IMR-90 (cell line): ENCODE results near the gene SNX7.

Experiments
- CTCF ChIP-seq: conservative IDR thresholded peaks from 2 replicates; pipeline ENCODE4 v1.5.1; 2012; ENCODE audit warnings: mild to moderate bottlenecking, low read depth, low read length, improper control_type of control experiment
- MXI1 ChIP-seq: IDR thresholded peaks from 2 replicates; pipeline ENCODE4 v1.6.1; 2012; ENCODE audit warnings: low read depth, mild to moderate bottlenecking, low read length, moderate library complexity, borderline replicate concordance
- RFX5 ChIP-seq: IDR thresholded peaks from 2 replicates; pipeline ENCODE4 v1.8.0; 2012; ENCODE audit warnings: low read depth, mild to moderate bottlenecking, low read length, moderate library complexity
- TF ChIP-seq, protein P1 (sequence below): fragments of 150-350 bp; IDR thresholded peaks from 2 replicates; pipeline ENCODE4 v1.6.1; 2017; ENCODE audit warnings: mild to moderate bottlenecking, antibody characterized with exemption, low read length, low read depth

DNA sequence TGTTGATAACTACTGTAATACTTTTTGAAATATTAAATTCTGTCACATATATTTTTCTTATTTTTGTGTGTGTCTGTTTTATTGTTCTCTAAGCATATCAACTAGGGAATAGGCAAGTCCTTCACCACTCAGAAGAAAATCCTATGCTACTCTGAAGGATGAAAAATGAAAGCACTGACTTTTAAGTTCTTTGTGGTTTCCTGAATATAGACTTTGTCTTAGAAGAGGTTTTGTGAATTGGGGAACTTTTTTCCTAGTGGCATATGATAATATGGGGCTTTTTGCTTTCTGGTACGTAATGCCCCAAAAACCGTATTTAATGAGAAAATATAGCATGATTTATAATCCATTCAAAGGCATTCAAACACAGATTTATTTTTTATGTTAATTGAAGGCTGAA lies 136.0 kb downstream of the SNX7 start:
- TF ChIP-seq CTCF (no peak), MXI1 (no peak), RFX5 (no peak)
- TF ChIP-seq, protein P1, sequence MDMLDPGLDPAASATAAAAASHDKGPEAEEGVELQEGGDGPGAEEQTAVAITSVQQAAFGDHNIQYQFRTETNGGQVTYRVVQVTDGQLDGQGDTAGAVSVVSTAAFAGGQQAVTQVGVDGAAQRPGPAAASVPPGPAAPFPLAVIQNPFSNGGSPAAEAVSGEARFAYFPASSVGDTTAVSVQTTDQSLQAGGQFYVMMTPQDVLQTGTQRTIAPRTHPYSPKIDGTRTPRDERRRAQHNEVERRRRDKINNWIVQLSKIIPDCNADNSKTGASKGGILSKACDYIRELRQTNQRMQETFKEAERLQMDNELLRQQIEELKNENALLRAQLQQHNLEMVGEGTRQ: no peak
